ENCODE measurements around the gene OR5W2.
"Not testable (repeated sequence)": the region's sequence is repeated elsewhere in the genome, so short reads cannot be mapped to it uniquely, and the experiment has no call there.

OR5W2 gene

GRCh38 chr11:55914482-55914881 lies at the start of gene OR5W2:
Gene OR5W2, minus strand, starts transcription at chr11:55914582. Its CDS starts 0 bp downstream, at chr11:55914582.
- DNase-seq (ENCODE audit: low read depth, low spot score), result no peak

GRCh38 chr11:55956521-55956920 lies 42.1 kb upstream of the OR5W2 start:
- no peak for DNase-seq (ENCODE audit: low read depth, low spot score)

DNA sequence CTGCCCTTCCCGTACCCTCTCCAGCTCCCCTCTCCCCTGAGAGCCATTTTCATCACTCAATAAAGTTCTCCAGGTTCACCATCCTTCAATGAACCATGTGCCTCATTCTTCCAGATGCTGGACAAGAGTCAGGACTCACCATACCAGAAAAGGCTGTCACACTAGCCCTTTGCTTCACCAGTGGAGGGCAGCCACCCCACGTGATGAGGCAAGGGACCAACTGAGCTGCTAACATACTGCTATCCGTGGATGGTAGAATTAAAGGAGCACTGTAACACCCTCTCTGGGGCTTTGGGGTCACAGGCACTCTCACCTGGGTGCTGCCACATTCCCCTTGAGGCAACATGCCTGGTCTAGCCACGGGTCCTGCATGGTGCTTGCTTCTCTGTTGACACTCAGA lies 34.9 kb upstream of the OR5W2 start:
- DNase-seq (ENCODE audit: low read depth, low spot score), result no peak

- no peak for DNase-seq (ENCODE audit: low read depth, low spot score)
Measured at GRCh38 chr11:55942785-55943392, 28.5 kb upstream of the OR5W2 start.

DNA sequence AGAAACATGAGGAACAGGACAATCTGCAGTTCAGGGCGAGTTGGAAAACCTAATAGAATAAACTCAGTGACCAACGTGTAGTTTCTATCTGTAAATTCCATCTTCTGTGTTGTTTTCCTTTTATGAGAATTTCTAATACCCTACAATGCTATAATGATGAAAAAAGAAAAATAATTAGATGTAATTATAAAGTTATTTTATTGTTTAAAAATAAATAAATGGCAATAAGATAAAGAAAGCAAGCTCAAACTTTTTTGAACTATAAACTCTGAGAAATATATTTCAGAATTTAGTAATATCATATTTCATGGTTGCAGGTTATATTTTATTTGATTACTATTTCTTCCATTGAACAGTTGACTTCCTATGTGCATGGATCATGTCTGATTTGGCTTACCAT lies 21.9 kb upstream of the OR5W2 start, which contains the start of gene OR5I1:
Gene OR5I1, minus strand, starts transcription at position 101 of the 400 bp plus-strand sequence. Its CDS starts 0 bp downstream, at position 101.
- DNase-seq (ENCODE audit: low read depth, low spot score), result no peak

DNA sequence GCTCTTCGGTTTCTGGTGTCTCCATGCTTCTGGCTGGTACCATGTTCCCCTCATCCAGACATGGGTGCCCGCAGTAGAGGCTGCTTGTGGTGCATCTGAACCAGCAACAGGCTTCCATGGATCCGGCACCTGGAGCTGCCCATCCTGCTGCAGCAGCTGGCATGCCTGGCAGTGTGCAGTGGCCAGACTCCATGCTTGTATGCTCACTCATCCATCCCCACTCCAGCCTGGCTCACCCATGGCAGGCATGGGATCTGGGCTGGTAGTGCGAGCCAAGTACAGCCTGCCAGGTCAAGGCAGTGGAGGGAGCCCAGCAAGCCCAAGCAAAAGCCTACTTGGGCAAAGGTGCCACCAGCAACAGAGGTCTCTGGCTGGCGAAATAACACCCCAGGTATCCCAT lies 6.2 kb upstream of the OR5W2 start:
- DNase-seq (ENCODE audit: low read depth, low spot score), result no peak

DNA sequence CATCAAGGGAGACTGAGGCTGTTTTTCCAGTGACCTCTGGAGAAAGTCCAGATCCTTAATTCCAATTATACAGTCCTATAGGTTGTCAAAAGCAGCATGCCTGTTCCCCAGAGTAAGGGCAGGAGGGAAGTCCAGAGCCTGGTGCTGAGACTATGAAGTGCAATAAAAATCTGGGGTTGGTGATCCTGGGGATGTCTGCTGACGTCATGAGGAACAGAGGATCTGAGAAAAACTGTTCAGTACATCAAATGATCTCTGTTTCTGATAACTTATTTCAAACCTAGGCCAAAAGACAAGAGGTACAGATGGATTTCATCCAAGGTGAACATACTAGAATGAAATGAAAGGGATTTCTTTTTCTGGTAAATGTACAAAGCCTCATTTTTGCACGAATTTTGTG lies 12.1 kb downstream of the OR5W2 start:
- no peak for DNase-seq (ENCODE audit: low read depth, low spot score)

DNA sequence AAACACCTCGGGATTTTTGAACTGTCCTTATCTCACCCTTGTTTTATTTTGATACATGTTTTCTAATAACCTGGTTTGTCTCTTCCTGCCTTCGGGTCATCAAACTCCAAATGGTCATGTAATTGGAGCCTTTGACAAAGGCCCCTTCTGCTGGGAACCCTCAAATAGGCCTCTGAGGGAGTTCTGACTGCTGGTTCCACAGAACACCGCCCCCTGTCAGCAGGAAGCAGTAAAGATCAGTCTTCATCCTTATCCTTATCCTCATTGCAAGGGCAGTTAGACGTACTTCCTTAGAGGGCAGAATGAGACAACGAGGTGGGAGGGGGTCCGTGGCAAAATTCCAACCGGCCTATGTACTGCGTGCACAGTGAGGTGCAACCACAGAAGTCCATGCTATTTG lies 19.2 kb downstream of the OR5W2 start:
- no peak for DNase-seq (ENCODE audit: low read depth, low spot score)

DNA sequence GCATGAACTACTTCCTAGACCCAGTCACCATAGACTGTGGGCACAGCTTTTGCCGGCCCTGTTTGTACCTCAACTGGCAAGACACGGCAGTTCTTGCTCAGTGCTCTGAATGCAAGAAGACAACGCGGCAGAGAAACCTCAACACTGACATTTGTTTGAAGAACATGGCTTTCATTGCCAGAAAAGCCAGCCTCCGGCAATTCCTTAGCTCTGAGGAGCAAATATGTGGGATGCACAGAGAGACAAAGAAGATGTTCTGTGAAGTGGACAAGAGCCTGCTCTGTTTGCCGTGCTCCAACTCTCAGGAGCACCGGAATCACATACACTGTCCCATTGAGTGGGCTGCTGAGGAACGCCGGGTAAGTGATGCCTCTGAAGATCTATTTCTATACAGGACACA lies 28.9 kb downstream of the OR5W2 start:
- DNase-seq (ENCODE audit: low read depth, low spot score), result not testable (repeated sequence)

- DNase-seq (ENCODE audit: low read depth, low spot score), result not testable (repeated sequence)
Measured at GRCh38 chr11:55884995-55885394, 29.4 kb downstream of the OR5W2 start.

GRCh38 chr11:55882997-55883396 lies 31.4 kb downstream of the OR5W2 start, which contains the start of gene TRIM51:
Gene TRIM51, plus strand, starts transcription at chr11:55883297. Its CDS starts 2,132 bp downstream, at chr11:55885429.
- not testable (repeated sequence) for DNase-seq (ENCODE audit: low read depth, low spot score)

DNA sequence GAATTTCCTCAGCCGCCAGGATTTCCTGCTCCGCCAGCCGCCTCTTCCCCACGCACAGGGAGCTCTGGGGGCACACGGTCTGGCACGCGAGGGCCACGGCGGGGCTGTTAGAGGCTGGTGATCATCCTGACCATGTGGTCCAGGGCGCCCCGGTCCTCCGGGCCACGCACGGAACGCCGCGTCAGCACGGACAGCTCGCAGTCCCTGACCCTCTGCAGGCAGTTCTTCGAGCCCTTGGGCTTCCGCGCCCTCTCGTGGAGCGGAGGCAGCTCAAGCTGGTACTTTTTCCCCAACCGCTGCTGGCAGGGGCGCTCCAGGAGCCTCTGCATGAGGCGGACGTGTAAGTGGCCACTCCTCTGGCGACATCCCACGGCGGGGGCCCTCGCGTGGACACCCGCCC lies 41.2 kb downstream of the OR5W2 start:
- not testable (repeated sequence) for DNase-seq (ENCODE audit: low read depth, low spot score)

GRCh38 chr11:55872731-55873130 lies 41.7 kb downstream of the OR5W2 start:
- not testable (repeated sequence) for DNase-seq (ENCODE audit: low read depth, low spot score)

DNA sequence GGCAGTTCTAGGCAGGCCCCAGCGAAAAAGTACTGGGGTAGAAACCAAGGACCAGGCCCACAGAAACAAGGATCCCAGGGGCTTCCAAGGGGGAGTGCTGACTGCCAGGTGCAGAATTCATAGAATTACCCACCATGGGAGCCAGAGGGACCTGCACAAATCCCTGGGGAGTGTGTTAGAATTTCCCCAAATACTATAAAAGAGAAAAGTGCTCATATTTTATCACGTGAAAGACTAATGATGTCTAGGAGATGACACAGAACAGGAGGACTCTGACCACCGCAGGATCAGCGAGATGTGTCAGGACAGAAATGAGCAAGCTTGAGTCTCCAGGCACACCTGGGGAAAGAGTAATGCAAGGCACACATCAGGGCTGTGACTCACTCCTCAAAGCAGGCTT lies 47.0 kb downstream of the OR5W2 start:
- not testable (repeated sequence) for DNase-seq (ENCODE audit: low read depth, low spot score)
